ENCODE measurements around the gene VGLL4. TPM values are rescaled to one million over a fixed set of nuclear protein-coding genes. Genes with fewer than 3 reads are reported as not detected.
"Not testable (repeated sequence)": the region's sequence is repeated elsewhere in the genome, so short reads cannot be mapped to it uniquely, and the experiment has no call there.

Gene VGLL4
- polyA plus RNA-seq, 1 donor: 50.7 TPM

GRCh38 chr3:11526121-11526520 lies 117.6 kb downstream of the VGLL4 start:
- DNase-seq: not testable (repeated sequence)

GRCh38 chr3:11523572-11524101 lies 120.1 kb downstream of the VGLL4 start:
- DNase-seq: peak; percentile 79

GRCh38 chr3:11522953-11523571 lies 120.7 kb downstream of the VGLL4 start:
- DNase-seq: no peak

GRCh38 chr3:11522398-11522715 lies 121.4 kb downstream of the VGLL4 start:
- no peak for DNase-seq

GRCh38 chr3:11521167-11521566 lies 122.5 kb downstream of the VGLL4 start:
- DNase-seq: no peak

GRCh38 chr3:11517601-11518000 lies 126.1 kb downstream of the VGLL4 start:
- no peak for DNase-seq

GRCh38 chr3:11514191-11514821 lies 129.4 kb downstream of the VGLL4 start:
- no peak for DNase-seq

- no peak for DNase-seq
Observed at GRCh38 chr3:11513817-11514135, 129.9 kb downstream of the VGLL4 start.

- not testable (repeated sequence) for DNase-seq
Observed at GRCh38 chr3:11513125-11513816, 130.4 kb downstream of the VGLL4 start.

GRCh38 chr3:11511606-11512005 lies 132.1 kb downstream of the VGLL4 start:
- not testable (repeated sequence) for DNase-seq

- no peak for DNase-seq
Observed at GRCh38 chr3:11510356-11510755, 133.4 kb downstream of the VGLL4 start.

- no peak for DNase-seq
Observed at GRCh38 chr3:11510001-11510340, 133.7 kb downstream of the VGLL4 start.

GRCh38 chr3:11509173-11510000 lies 134.3 kb downstream of the VGLL4 start:
- DNase-seq: no peak

GRCh38 chr3:11508346-11509172 lies 135.2 kb downstream of the VGLL4 start:
- DNase-seq: no peak

- no peak for DNase-seq
Observed at GRCh38 chr3:11507719-11508118, 136.0 kb downstream of the VGLL4 start.

Other genes with a start within 250 kb of the VGLL4 start
- gene TAMM41, start 203.0 kb upstream of the VGLL4 start, polyA plus RNA-seq (ENCODE audit: insufficient read length): 17.4 TPM

All from hindlimb muscle (tissue), 1 donor.